Endothelial cell of umbilical vein (primary cell): ENCODE data around the gene DIPK1C. TPM values are rescaled to one million over a fixed set of nuclear protein-coding genes. Genes with fewer than 3 reads are reported as not detected.

Source experiments
- BruUV-seq: library from RNA; stranded (reverse); fragments of 400-500 nt; replicated peaks from 2 replicates; lab custom pipeline; 2021; lab: Mats Ljungman, UMichigan
- CTCF ChIA-PET: fragments of 300-600, 350-600 bp; sonication (Branson Sonifier 250); formaldehyde crosslinking; loops from one replicate; lab custom pipeline; 2021; ENCODE audit warnings: antibody characterized with exemption, inconsistent platforms; lab: Charles Lee
- POLR2A ChIA-PET: fragments of 300-600, 350-600 bp; sonication (Branson Sonifier 250); formaldehyde crosslinking; loops from one replicate; lab custom pipeline; 2021; ENCODE audit warnings: antibody characterized with exemption, inconsistent platforms; lab: Charles Lee
- DNase-seq: peaks from one replicate; pipeline ENCODE4 v3.0.0-alpha.2; 2011; ENCODE audit warnings: low read depth, low spot score
- FAIRE-seq: peaks from 2 replicates; lab custom pipeline; 2011; peaks lifted over from hg19 to GRCh38; lab: Jason Lieb, UNC
- H2AFZ ChIP-seq: 2 replicates; pipeline ENCODE4 v1.6.0; 2012; ENCODE audit warnings: low read depth, low read length, control low read depth, inconsistent platforms
- H3K27ac ChIP-seq: 2 replicates; pipeline ENCODE4 v1.5.1; 2011; ENCODE audit warnings: low read depth, mild to moderate bottlenecking, control low read depth, low read length, moderate library complexity; ENCODE audit not compliant: insufficient read depth
- H3K27me3 ChIP-seq, 2 experiments: 2 replicates each; pipeline versions ENCODE4 v1.6.0 to v1.6.1; 2011; ENCODE audit warnings: low read length in 2 of 2, mixed read lengths in 1 of 2; ENCODE audit not compliant: control insufficient read depth in 2 of 2, insufficient read depth in 2 of 2
- H3K36me3 ChIP-seq, 2 experiments: 2 replicates in 1 of 2; 3 replicates in 1 of 2; pipeline ENCODE4 v1.5.1; 2011; ENCODE audit warnings: low read length in 2 of 2, mild to moderate bottlenecking in 1 of 2, moderate library complexity in 1 of 2; ENCODE audit not compliant: control insufficient read depth in 2 of 2, insufficient read depth in 2 of 2; ENCODE audit errors: extremely low read depth in 1 of 2
- H3K4me1 ChIP-seq: 3 replicates; pipeline ENCODE4 v1.5.1; 2011; ENCODE audit warnings: mild to moderate bottlenecking, low read length; ENCODE audit not compliant: control insufficient read depth, insufficient read depth; ENCODE audit errors: extremely low read depth
- H3K4me2 ChIP-seq: 2 replicates; pipeline ENCODE4 v1.6.1; 2011; ENCODE audit warnings: low read length, control low read depth, mixed read lengths; ENCODE audit not compliant: insufficient read depth
- H3K4me3 ChIP-seq, 3 experiments: fragments of 200-600 bp in 1 of 3; sonication (generic), shearing (Covaris generic) in 1 of 3; replicated peaks in 1 of 3; 2 replicates each; pipeline ENCODE4 v1.5.1; 2011 to 2016; ENCODE audit warnings: control low read depth in 3 of 3, low read length in 3 of 3, mild to moderate bottlenecking in 2 of 3, inconsistent platforms in 1 of 3, low read depth in 1 of 3, moderate library complexity in 1 of 3; ENCODE audit not compliant: insufficient read depth in 1 of 3
- H3K79me2 ChIP-seq: 2 replicates; pipeline ENCODE4 v1.6.0; 2012; ENCODE audit warnings: low read length, inconsistent platforms; ENCODE audit not compliant: control insufficient read depth, insufficient read depth
- H3K9ac ChIP-seq: replicated peaks from 2 replicates; pipeline ENCODE3; 2011; ENCODE audit warnings: low read length, control low read depth; ENCODE audit not compliant: insufficient read depth; ENCODE audit errors: extremely low read depth
- H3K9me1 ChIP-seq: replicated peaks from 3 replicates; pipeline ENCODE4 v1.6.0; 2011; ENCODE audit warnings: mild to moderate bottlenecking, low read length; ENCODE audit not compliant: control insufficient read depth, insufficient read depth; ENCODE audit errors: extremely low read depth
- H3K9me3 ChIP-seq: replicated peaks from 2 replicates; pipeline ENCODE4 v1.5.1; 2012; ENCODE audit warnings: low read length, inconsistent platforms; ENCODE audit not compliant: control insufficient read depth, insufficient read depth
- H4K20me1 ChIP-seq: replicated peaks from 2 replicates; pipeline ENCODE3; 2011; ENCODE audit warnings: mild to moderate bottlenecking, low read length; ENCODE audit not compliant: control insufficient read depth, insufficient read depth; ENCODE audit errors: extremely low read depth
- CTCF ChIP-seq, 2 donors: IDR thresholded peaks; 1 replicate in 1 of 2; 2 replicates in 1 of 2; pipeline ENCODE4 v1.5.1; 2011; ENCODE audit warnings: low read length in 2 of 2, mild to moderate bottlenecking in 2 of 2, moderate library complexity in 2 of 2, control low read depth in 1 of 2, inconsistent platforms in 1 of 2, low read depth in 1 of 2; ENCODE audit not compliant: insufficient read depth in 1 of 2; ENCODE audit errors: extremely low read depth in 1 of 2
- EZH2 ChIP-seq: IDR thresholded peaks from 2 replicates; pipeline ENCODE4 v1.6.1; 2012; ENCODE audit warnings: borderline replicate concordance, low read depth, mild to moderate bottlenecking, moderate library complexity, low read length, inconsistent platforms; ENCODE audit not compliant: severe bottlenecking
- FOS ChIP-seq: IDR thresholded peaks from 2 replicates; pipeline ENCODE4 v1.6.1; 2011; ENCODE audit warnings: mild to moderate bottlenecking, low read length, moderate library complexity, borderline replicate concordance; ENCODE audit not compliant: insufficient read depth
- GATA2 ChIP-seq: IDR thresholded peaks from 2 replicates; pipeline ENCODE4 v1.7.0; 2011; ENCODE audit warnings: low read depth, mild to moderate bottlenecking, moderate library complexity, mixed read lengths, low read length; ENCODE audit not compliant: insufficient read length, insufficient read depth
- JUN ChIP-seq: IDR thresholded peaks from 2 replicates; pipeline ENCODE4 v1.6.1; 2011; ENCODE audit warnings: borderline replicate concordance, low read depth; ENCODE audit not compliant: insufficient read length, insufficient read depth
- MAX ChIP-seq: IDR thresholded peaks from 2 replicates; pipeline ENCODE4 v1.6.1; 2011; ENCODE audit not compliant: insufficient read depth, insufficient read length
- MYC ChIP-seq: IDR thresholded peaks from one replicate; pipeline ENCODE4 v1.6.1; 2011; ENCODE audit warnings: mild to moderate bottlenecking, low read depth, low read length
- POLR2A ChIP-seq: IDR thresholded peaks from 2 replicates; pipeline ENCODE4 v1.6.1; 2012; ENCODE audit warnings: low read depth, mild to moderate bottlenecking, control low read depth, low read length
- POLR2AphosphoS5 ChIP-seq: IDR thresholded peaks from 2 replicates; pipeline ENCODE4 v1.6.1; 2012; ENCODE audit warnings: low read depth, mild to moderate bottlenecking, control low read depth, low read length, moderate library complexity; ENCODE audit not compliant: insufficient read depth
- dilution Hi-C: fragments of 300-500 bp; cut with MboI; formaldehyde crosslinking; loops from one replicate; pipeline ENCODE4 v1.15.0; 2019; ENCODE audit warnings: low sequenced_read_pairs; ENCODE audit not compliant: extremely low pct_ligation_motif_present
- intact Hi-C: fragments of 100-400 bp; cut with micrococcal nuclease; formaldehyde crosslinking; loops from one replicate; pipeline ENCODE4 v1.10.0; 2022
- polyA plus RNA-seq, 4 experiments: library from polyadenylated mRNA; depleted of rRNA in 3 of 4; stranded (reverse) in 3 of 4; unstranded in 1 of 4; fragments of >200 nt; gene quantifications; 2 replicates each; pipeline versions ENCODE4 v1.2.1 to v1.2.3, GENCODE V29; 2011 to 2012; ENCODE audit warnings: missing spikeins in 1 of 4
- total RNA-seq: library from RNA; stranded (reverse); gene quantifications from 2 replicates; pipeline ENCODE4 v1.2.3, GENCODE V29; 2021

The DIPK1C gene
- total and polyA plus RNA-seq, 2 donors (not counting 3 experiments of a cell fraction or from before 2014, with no cell fraction given): not detected

- no peak for DNase-seq
- Histone ChIP-seq H3K4me3 (no peak overlapping the region), H3K36me3 (no peaks in the 10 kb centered on the region), H3K9me3 (no peaks in the 10 kb centered on the region), H3K27me3 (peaks cover 9 to 20% of the 10 kb centered on the region in 2 experiments), H2AFZ (no peak overlapping the region), H3K9me1 (no peaks in the 10 kb centered on the region), H3K4me2 (no peak overlapping the region), H4K20me1 (no peaks in the 10 kb centered on the region), H3K9ac (no peak overlapping the region), H3K27ac (no peak overlapping the region), H3K79me2 (no peaks in the 10 kb centered on the region), H3K4me1 (no peaks in the 10 kb centered on the region)
- ChIA-PET CTCF (no interaction called here), POLR2A (no interaction called here)
- TF ChIP-seq JUN (no peak), MAX (no peak), POLR2A (no peak), EZH2 (no peak), FOS (no peak), MYC (no peak), CTCF (IDR thresholded peaks at IDR 0.05; ENCODE audit: extremely low read depth in 1 of 2, insufficient read depth in 1 of 2, low read depth in 1 of 2, low read length in 2 of 2) (no peak), GATA2 (no peak), POLR2AphosphoS5 (no peak)
- intact Hi-C loops (no loop called here), dilution Hi-C loops (no loop called here)
- no peak for FAIRE-seq
- BruUV-seq: no TSS peak
Observed at GRCh38 chr18:74450626-74451025, 6.5 kb downstream of the DIPK1C start.
